GM21723 (cell line): ENCODE results near the gene PIGB.
A peak's percentile ranks its signal among the peaks of the same experiment; 100 is the strongest.
"Not testable (repeated sequence)": the region's sequence is repeated elsewhere in the genome, so short reads cannot be mapped to it uniquely, and the experiment has no call there.

ENCODE experiments used
- ATAC-seq: cut with Tn5 transposase; IDR thresholded peaks from one replicate; pipeline ENCODE4 v1.9.1; 2021; ENCODE audit warnings: mild to moderate bottlenecking, moderate library complexity; ENCODE audit not compliant: unreplicated experiment

Gene PIGB

GRCh38 chr15:55318588-55319494 lies at the start of gene PIGB, which contains the start of gene PIGBOS1:
PIGB (plus strand) TSS chr15:55319222; CDS start chr15:55319251, 29 bp downstream.
PIGBOS1 (minus strand) TSS chr15:55319123; CDS start chr15:55317792, 1,331 bp downstream.
- ATAC-seq: peak; percentile 95

GRCh38 chr15:55270291-55270690 lies 48.7 kb upstream of the PIGB start:
- no peak for ATAC-seq

- ATAC-seq: no peak
These were observed 42.7 kb upstream of the PIGB start for GRCh38 chr15:55276324-55276723.

- ATAC-seq: peak; percentile 53
These were observed 41.9 kb upstream of the PIGB start for GRCh38 chr15:55277116-55277564.

DNA sequence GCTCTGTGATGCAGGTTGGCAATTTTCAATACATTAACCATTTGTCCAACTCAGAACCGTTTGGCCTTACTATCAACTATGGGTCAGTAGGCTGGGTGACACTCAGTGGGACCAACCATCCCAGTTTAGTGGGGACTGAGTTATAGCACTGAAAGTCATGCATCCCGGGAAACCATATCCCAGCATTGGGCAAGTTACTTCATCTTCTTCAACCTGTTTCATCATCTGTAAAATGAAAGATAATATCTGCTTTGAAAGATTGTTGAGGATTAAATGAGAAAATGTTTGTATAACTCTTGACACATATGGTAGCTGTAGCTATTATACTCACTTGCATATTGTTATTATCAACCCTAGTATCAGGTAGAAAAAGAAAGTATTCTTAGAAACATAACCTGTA lies 41.3 kb upstream of the PIGB start:
- no peak for ATAC-seq

GRCh38 chr15:55279100-55279745 lies 39.8 kb upstream of the PIGB start:
- no peak for ATAC-seq

DNA sequence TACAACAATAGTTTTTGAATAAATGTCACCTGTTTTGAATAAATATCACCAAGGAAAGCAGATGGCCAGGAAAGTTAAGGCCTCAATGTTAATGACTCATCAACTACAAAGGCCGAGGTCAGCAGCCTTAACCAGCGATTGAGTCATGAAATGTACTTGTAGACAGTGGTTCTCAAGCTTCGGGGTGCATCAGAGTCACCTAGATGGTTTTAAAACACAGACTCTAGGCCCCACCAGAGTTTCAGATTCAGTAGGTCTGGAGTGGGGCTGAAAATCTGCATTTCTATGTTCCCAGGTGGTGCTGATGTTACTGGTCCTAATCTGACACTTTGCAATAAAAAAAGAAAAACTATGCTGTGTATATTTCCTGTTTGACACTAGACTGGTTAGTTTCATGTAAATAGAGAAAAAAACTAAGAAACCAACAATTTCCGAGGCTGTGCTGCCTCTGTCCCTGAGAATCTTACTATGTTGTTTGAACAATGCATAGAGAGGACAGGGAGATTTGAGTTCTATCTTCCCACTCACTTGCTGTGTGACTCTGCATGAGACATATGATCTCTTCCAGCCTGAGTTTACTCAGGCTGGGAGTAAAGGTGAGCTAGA lies 39.2 kb upstream of the PIGB start:
- ATAC-seq: peak; percentile 86

DNA sequence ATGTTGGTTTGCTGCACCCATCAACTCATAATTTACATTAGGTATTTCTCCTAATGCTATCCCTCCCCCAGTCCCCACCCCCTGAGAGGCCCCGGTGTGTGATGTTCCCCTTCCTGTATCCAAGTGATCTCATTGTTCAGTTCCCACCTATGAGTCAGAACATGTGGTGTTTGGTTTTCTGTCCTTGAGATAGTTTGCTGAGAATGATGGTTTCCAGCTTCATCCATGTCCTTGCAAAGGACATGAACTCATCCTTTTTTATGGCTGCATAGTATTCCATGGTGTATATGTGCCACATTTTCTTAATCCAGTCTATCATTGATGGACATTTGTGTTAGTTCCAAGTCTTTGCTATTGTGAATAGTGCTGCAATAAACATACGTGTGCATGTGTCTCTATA lies 38.4 kb upstream of the PIGB start:
- ATAC-seq: not testable (repeated sequence)

DNA sequence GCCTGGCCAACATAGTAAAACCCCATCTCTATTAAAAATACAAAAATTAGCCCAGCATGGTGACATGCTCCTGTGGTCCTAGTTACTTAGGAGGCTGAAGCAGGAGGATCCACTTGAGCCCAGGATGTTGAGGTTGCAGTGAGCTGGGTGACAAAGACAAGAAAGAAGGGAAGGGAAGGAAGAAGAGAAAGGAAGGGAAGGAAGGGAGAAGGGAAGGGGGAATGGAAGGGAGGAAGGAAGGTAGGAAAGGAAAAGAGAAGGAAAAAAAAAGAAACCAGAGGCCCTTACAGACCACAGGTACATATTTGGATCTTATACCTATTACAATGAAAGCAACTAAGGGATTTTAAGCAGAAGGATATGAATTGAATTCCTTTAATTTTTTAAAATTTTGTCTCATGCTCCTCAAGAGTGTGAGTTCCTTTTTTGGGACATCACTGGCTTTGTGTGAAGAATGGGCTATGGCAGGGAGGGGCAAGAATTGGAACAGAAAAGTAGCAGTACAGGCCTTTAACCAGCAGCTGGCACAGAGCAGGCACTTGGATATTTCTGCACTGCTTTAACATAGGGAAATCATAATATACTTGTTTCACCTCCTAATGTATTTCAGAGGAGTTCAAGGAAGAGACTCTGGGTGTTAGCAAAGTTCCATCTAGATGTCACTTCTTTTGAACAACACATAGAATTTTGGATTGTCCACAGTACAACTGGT lies 37.3 kb upstream of the PIGB start:
- no peak for ATAC-seq

- no peak for ATAC-seq
These were observed 36.7 kb upstream of the PIGB start for GRCh38 chr15:55282284-55282833.

- ATAC-seq: no peak
These were observed 35.5 kb upstream of the PIGB start for GRCh38 chr15:55283379-55284147.

GRCh38 chr15:55284426-55284825 lies 34.6 kb upstream of the PIGB start:
- no peak for ATAC-seq

DNA sequence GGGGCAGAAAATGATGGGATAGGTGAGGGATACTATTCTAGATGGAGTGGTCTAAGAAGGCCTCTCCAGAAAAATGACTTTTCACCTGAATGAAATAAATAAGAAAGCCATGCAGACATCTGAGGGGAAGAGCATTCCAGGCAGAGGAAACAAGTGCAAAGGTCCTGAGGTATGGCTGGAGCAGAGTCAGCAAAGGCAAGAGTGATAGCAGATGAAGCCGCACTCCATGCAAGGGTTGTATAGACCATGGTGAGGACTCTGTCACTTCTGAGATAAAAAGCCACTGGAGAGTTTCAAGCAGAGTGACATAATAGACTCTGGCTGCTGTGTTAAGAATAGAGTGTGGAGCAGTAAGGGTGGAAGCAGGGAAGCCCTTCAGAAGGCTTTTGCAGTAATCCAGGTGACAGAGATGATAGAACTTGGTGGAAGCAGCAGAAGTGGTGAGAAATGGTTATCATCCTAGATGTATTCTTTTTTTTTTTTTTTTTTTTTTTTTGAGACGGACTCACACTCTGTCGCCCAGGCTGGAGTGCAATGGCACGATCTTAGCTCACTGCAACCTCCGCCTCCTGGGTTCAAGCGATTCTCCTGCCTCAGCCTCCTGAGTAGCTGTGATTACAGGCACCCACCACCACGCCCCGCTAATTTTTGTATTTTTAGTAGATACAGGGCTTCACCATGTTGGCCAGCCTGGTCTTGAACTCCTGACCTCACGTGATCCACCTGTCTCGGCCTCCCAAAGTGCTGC lies 32.4 kb upstream of the PIGB start:
- not testable (repeated sequence) for ATAC-seq

- no peak for ATAC-seq
These were observed 30.9 kb upstream of the PIGB start for GRCh38 chr15:55288006-55288717.

GRCh38 chr15:55289011-55289745 lies 29.8 kb upstream of the PIGB start:
- peak; percentile 41 for ATAC-seq

GRCh38 chr15:55289746-55290527 lies 29.1 kb upstream of the PIGB start, which contains the start of gene RAB27A:
RAB27A (minus strand) TSS chr15:55289813; CDS start chr15:55234934, 54,879 bp downstream.
- peak; percentile 77 for ATAC-seq

- ATAC-seq: peak; percentile 78
These were observed 28.4 kb upstream of the PIGB start for GRCh38 chr15:55290528-55291057.
